Central memory CD8-positive, alpha-beta T cell (primary cell): Measurements from ENCODE around the gene FMR1NB.

Experiments used
- ATAC-seq: fragments of 150-1000 bp; cut with Tn5 transposase; replicated peaks from 2 replicates; pipeline ENCODE4 v1.10.0; 2022; ENCODE audit warnings: mild to moderate bottlenecking, moderate FRiP score, moderate number of reproducible peaks; ENCODE audit not compliant: poor library complexity, severe bottlenecking; ENCODE audit errors: extremely low read depth
- DNase-seq, 2 donors: peaks; one replicate each; pipeline ENCODE4 v3.0.0; 2021; ENCODE audit warnings: low spot score in 2 of 2
- H3K27ac Mint-ChIP-seq: one replicate; pipeline ENCODE4 v1.8.0; 2022; ENCODE audit warnings: low read depth, mild to moderate bottlenecking, moderate library complexity, mixed read lengths
- H3K27me3 Mint-ChIP-seq: one replicate; pipeline ENCODE4 v1.8.0; 2022; ENCODE audit warnings: mixed read lengths
- H3K36me3 Mint-ChIP-seq: one replicate; pipeline ENCODE4 v1.8.0; 2022; ENCODE audit warnings: mild to moderate bottlenecking, moderate library complexity, mixed read lengths; ENCODE audit not compliant: insufficient read depth
- H3K4me1 Mint-ChIP-seq: one replicate; pipeline ENCODE4 v1.8.0; 2022; ENCODE audit warnings: mixed read lengths
- H3K4me3 Mint-ChIP-seq: one replicate; pipeline ENCODE4 v1.8.0; 2022; ENCODE audit warnings: mild to moderate bottlenecking, moderate library complexity, mixed read lengths
- H3K9me3 Mint-ChIP-seq: one replicate; pipeline ENCODE4 v1.8.0; 2022; ENCODE audit warnings: mixed read lengths

The FMR1NB gene

GRCh38 chrX:148024425-148025148 is 43.5 kb downstream of the FMR1NB start:
- Mint-ChIP-seq H3K36me3 (no peaks in the 10 kb centered on the region), H3K4me3 (no peak overlapping the region), H3K27me3 (peaks cover 35% of the 10 kb centered on the region), H3K4me1 (no peaks in the 10 kb centered on the region), H3K9me3 (no peaks in the 10 kb centered on the region), H3K27ac (no peak overlapping the region)
- ATAC-seq (no peak), DNase-seq (no peak)

- Mint-ChIP-seq H3K27me3 (no peaks in the 10 kb centered on the region), H3K4me3 (no peak overlapping the region), H3K9me3 (no peaks in the 10 kb centered on the region), H3K4me1 (no peaks in the 10 kb centered on the region), H3K36me3 (no peaks in the 10 kb centered on the region), H3K27ac (no peak overlapping the region)
- DNase-seq: no peak
- ATAC-seq: no peak
Measured at GRCh38 chrX:148035380-148035779, 54.2 kb downstream of the FMR1NB start.

GRCh38 chrX:148037020-148037419 is 55.9 kb downstream of the FMR1NB start:
- Mint-ChIP-seq H3K27me3 (no peaks in the 10 kb centered on the region), H3K4me3 (no peak overlapping the region)
- no peak for ATAC-seq

GRCh38 chrX:148043271-148043855 is 62.2 kb downstream of the FMR1NB start:
- Mint-ChIP-seq H3K27ac (no peak overlapping the region), H3K4me3 (no peak overlapping the region), H3K9me3 (no peaks in the 10 kb centered on the region), H3K4me1 (no peaks in the 10 kb centered on the region), H3K27me3 (no peaks in the 10 kb centered on the region), H3K36me3 (no peaks in the 10 kb centered on the region)
- no peak for ATAC-seq
- no peak for DNase-seq

More at GRCh38 chrX:148037020-148037419, 55.9 kb downstream of the FMR1NB start:
- no peak overlapping the region for H3K27ac Mint-ChIP-seq
- no peak for DNase-seq
- no peaks in the 10 kb centered on the region for H3K9me3 Mint-ChIP-seq
- no peaks in the 10 kb centered on the region for H3K36me3 Mint-ChIP-seq
- no peaks in the 10 kb centered on the region for H3K4me1 Mint-ChIP-seq

GRCh38 chrX:148047200-148047599 is 66.1 kb downstream of the FMR1NB start:
- Mint-ChIP-seq H3K4me1 (no peaks in the 10 kb centered on the region), H3K27me3 (no peaks in the 10 kb centered on the region), H3K9me3 (no peaks in the 10 kb centered on the region), H3K4me3 (no peak overlapping the region), H3K27ac (no peak overlapping the region), H3K36me3 (no peaks in the 10 kb centered on the region)
- DNase-seq: no peak
- no peak for ATAC-seq

- ATAC-seq (no peak), DNase-seq (no peak)
- Mint-ChIP-seq H3K4me1 (no peaks in the 10 kb centered on the region), H3K4me3 (no peak overlapping the region), H3K27me3 (no peaks in the 10 kb centered on the region), H3K27ac (no peak overlapping the region), H3K36me3 (no peaks in the 10 kb centered on the region), H3K9me3 (no peaks in the 10 kb centered on the region)
Measured at GRCh38 chrX:148049441-148049840, 68.3 kb downstream of the FMR1NB start.

GRCh38 chrX:148051973-148052372 is 70.8 kb downstream of the FMR1NB start:
- Mint-ChIP-seq H3K27me3 (no peaks in the 10 kb centered on the region), H3K4me3 (no peak overlapping the region), H3K36me3 (no peaks in the 10 kb centered on the region), H3K9me3 (no peaks in the 10 kb centered on the region), H3K27ac (no peak overlapping the region), H3K4me1 (no peaks in the 10 kb centered on the region)
- DNase-seq: no peak
- no peak for ATAC-seq

GRCh38 chrX:148067285-148067684 is 86.1 kb downstream of the FMR1NB start:
- peaks cover 6% of the 10 kb centered on the region for H3K9me3 Mint-ChIP-seq
- ATAC-seq (no peak), DNase-seq (no peak)
- H3K4me3 Mint-ChIP-seq: no peak overlapping the region
- H3K27ac Mint-ChIP-seq: no peak overlapping the region
- H3K36me3 Mint-ChIP-seq: peaks cover 2% of the 10 kb centered on the region
- H3K4me1 Mint-ChIP-seq: no peaks in the 10 kb centered on the region
- peaks cover 31% of the 10 kb centered on the region for H3K27me3 Mint-ChIP-seq

GRCh38 chrX:148069759-148070503 is 88.8 kb downstream of the FMR1NB start:
- Mint-ChIP-seq H3K27me3 (peaks cover 31% of the 10 kb centered on the region), H3K4me1 (no peaks in the 10 kb centered on the region), H3K9me3 (peaks cover 6% of the 10 kb centered on the region), H3K27ac (no peak overlapping the region), H3K4me3 (no peak overlapping the region), H3K36me3 (peaks cover 2% of the 10 kb centered on the region)
- DNase-seq (no peak), ATAC-seq (no peak)

- DNase-seq (no peak), ATAC-seq (no peak)
- H3K9me3 Mint-ChIP-seq: peaks cover 6% of the 10 kb centered on the region
- no peaks in the 10 kb centered on the region for H3K4me1 Mint-ChIP-seq
- peaks cover 2% of the 10 kb centered on the region for H3K36me3 Mint-ChIP-seq
- no peak overlapping the region for H3K27ac Mint-ChIP-seq
- H3K27me3 Mint-ChIP-seq: peaks cover 28% of the 10 kb centered on the region
- no peak overlapping the region for H3K4me3 Mint-ChIP-seq
Measured at GRCh38 chrX:148070504-148070877, 89.4 kb downstream of the FMR1NB start.
